WTC11 (cell line): ENCODE results near the gene ITGAE. TPM values are rescaled to one million over a fixed set of nuclear protein-coding genes. Genes with fewer than 3 reads are reported as not detected.

Source experiments
- ATAC-seq: fragments of 200-7000 bp; cut with Tn5 transposase; 2 replicates; pipeline ENCODE4 v1.10.0; 2021; ENCODE audit warnings: mild to moderate bottlenecking, moderate library complexity
- CTCF ChIA-PET: fragments of 300-600 bp; sonication (Branson Sonifier 250); formaldehyde crosslinking; loops from one replicate; lab custom pipeline; 2021; ENCODE audit warnings: antibody characterized with exemption; lab: Charles Lee
- POLR2A ChIA-PET: fragments of 350-600 bp; sonication (Branson Sonifier 250); formaldehyde crosslinking; loops from one replicate; lab custom pipeline; 2021; ENCODE audit warnings: antibody characterized with exemption; lab: Charles Lee
- DNase-seq: peaks from one replicate; pipeline ENCODE4 v3.0.0; 2021; ENCODE audit warnings: low spot score
- H3K27ac Mint-ChIP-seq: 2 replicates; pipeline ENCODE4 v1.8.0; 2021; ENCODE audit warnings: mixed read lengths
- H3K27me3 Mint-ChIP-seq: 2 replicates; pipeline ENCODE4 v1.8.0; 2021; ENCODE audit warnings: low read depth, mild to moderate bottlenecking, moderate library complexity, mixed read lengths
- H3K36me3 Mint-ChIP-seq: 2 replicates; pipeline ENCODE4 v1.8.0; 2021; ENCODE audit warnings: mixed read lengths
- H3K4me1 Mint-ChIP-seq: 2 replicates; pipeline ENCODE4 v1.8.0; 2022; ENCODE audit warnings: mixed read lengths
- H3K4me3 Mint-ChIP-seq: 2 replicates; pipeline ENCODE4 v1.8.0; 2021; ENCODE audit warnings: mild to moderate bottlenecking, moderate library complexity, mixed read lengths
- H3K9me3 Mint-ChIP-seq: 2 replicates; pipeline ENCODE4 v1.8.0; 2021; ENCODE audit warnings: mixed read lengths
- AFF4 ChIP-seq: sonication (generic); formaldehyde crosslinking; IDR thresholded peaks from 2 replicates; pipeline ENCODE4 v1.8.1; 2023; ENCODE audit warnings: mild to moderate bottlenecking, missing genetic modification reagents, borderline replicate concordance
- ARID4B ChIP-seq: sonication (generic); formaldehyde crosslinking; IDR thresholded peaks from 2 replicates; pipeline ENCODE4 v1.8.0; 2023; ENCODE audit warnings: missing genetic modification reagents, mild to moderate bottlenecking, borderline replicate concordance
- ATF1 ChIP-seq: sonication (generic); formaldehyde crosslinking; IDR thresholded peaks from 2 replicates; pipeline ENCODE4 v1.8.1; 2023; ENCODE audit warnings: mild to moderate bottlenecking, moderate library complexity, missing genetic modification reagents
- E2F5 ChIP-seq: sonication (generic); formaldehyde crosslinking; IDR thresholded peaks from 2 replicates; pipeline ENCODE4 v1.8.1; 2022; ENCODE audit warnings: mild to moderate bottlenecking, moderate library complexity, missing genetic modification reagents
- ELF4 ChIP-seq: sonication (generic); formaldehyde crosslinking; IDR thresholded peaks from 2 replicates; pipeline ENCODE4 v1.8.1; 2022; ENCODE audit warnings: low read depth, mild to moderate bottlenecking, moderate library complexity, missing genetic modification reagents
- ERG ChIP-seq: fragments of 250-450 bp; sonication (Bioruptor Pico); IDR thresholded peaks from 2 replicates; pipeline ENCODE4 v1.8.0; 2021; ENCODE audit warnings: mild to moderate bottlenecking
- NFATC4 ChIP-seq: fragments of 250-450 bp; sonication (Bioruptor Pico); IDR thresholded peaks from 2 replicates; pipeline ENCODE4 v1.9.0; 2021; ENCODE audit warnings: mild to moderate bottlenecking
- NFYB ChIP-seq: sonication (generic); formaldehyde crosslinking; conservative IDR thresholded peaks from 2 replicates; pipeline ENCODE4 v1.8.0; 2022; ENCODE audit warnings: low read depth, missing genetic modification reagents
- SOX15 ChIP-seq: fragments of 250-450 bp; sonication (Bioruptor Pico); IDR thresholded peaks from 2 replicates; pipeline ENCODE4 v1.9.0; 2021; ENCODE audit warnings: mild to moderate bottlenecking
- STAT6 ChIP-seq: sonication (generic); formaldehyde crosslinking; conservative IDR thresholded peaks from 2 replicates; pipeline ENCODE4 v1.8.1; 2023; ENCODE audit warnings: mild to moderate bottlenecking, low read depth, missing genetic modification reagents, moderate library complexity
- ZMAT4 ChIP-seq: fragments of 250-450 bp; sonication (Bioruptor Pico); IDR thresholded peaks from 2 replicates; pipeline ENCODE4 v1.9.0; 2021; ENCODE audit warnings: mild to moderate bottlenecking
- ZNF416 ChIP-seq: fragments of 250-450 bp; sonication (Bioruptor Pico); IDR thresholded peaks from 2 replicates; pipeline ENCODE4 v1.9.0; 2021; ENCODE audit warnings: mild to moderate bottlenecking, inconsistent platforms
- ZNF512 ChIP-seq: sonication (generic); formaldehyde crosslinking; IDR thresholded peaks from 2 replicates; pipeline ENCODE4 v1.8.1; 2022; ENCODE audit warnings: missing genetic modification reagents, borderline replicate concordance
- ZNF532 ChIP-seq: fragments of 250-450 bp; sonication (Bioruptor Pico); IDR thresholded peaks from 2 replicates; pipeline ENCODE4 v1.9.0; 2021; ENCODE audit warnings: mild to moderate bottlenecking, borderline replicate concordance
- total RNA-seq: library from RNA; stranded (reverse); gene quantifications from 3 replicates; pipeline ENCODE4 v1.2.3, GENCODE V29; 2021

The ITGAE gene
- total RNA-seq, 1 experiment from 2014 or later, result 19.5 TPM

- DNase-seq (no peak), ATAC-seq (peak; percentile 23; the same call in 1 of the 2 replicates)
- CTCF ChIA-PET, result interaction anchor here (0.9 to 2.2 kb wide), 5 partner anchors 9 to 68 kb away, joined by 3 to 8 read pairs (median 4); no protein-coding TSS in a partner anchor
- Mint-ChIP-seq H3K27ac (peak overlapping the region; percentile 82; the same call in 1 of the 2 replicates), H3K4me3 (no peak overlapping the region), H3K27me3 (no peaks in the 10 kb centered on the region), H3K9me3 (no peaks in the 10 kb centered on the region), H3K36me3 (peaks cover 22% of the 10 kb centered on the region), H3K4me1 (peaks cover 11% of the 10 kb centered on the region)
- POLR2A ChIA-PET, result no interaction called here
- no peak for TF ChIP-seq ERG
- no peak for TF ChIP-seq ZNF512 (CRISPR knock-in tag)
- no peak for TF ChIP-seq NFYB (CRISPR knock-in tag)
- no peak for TF ChIP-seq ARID4B (CRISPR knock-in tag)
- no peak for TF ChIP-seq SOX15 (CRISPR knock-in tag)
- TF ChIP-seq STAT6 (CRISPR knock-in tag), result no peak
- TF ChIP-seq NFATC4 (CRISPR knock-in tag), result no peak
- TF ChIP-seq ZNF416 (CRISPR knock-in tag), result no peak
- no peak for TF ChIP-seq ATF1 (CRISPR knock-in tag)
- no peak for TF ChIP-seq AFF4 (CRISPR knock-in tag)
- no peak for TF ChIP-seq ZNF532 (CRISPR knock-in tag)
- TF ChIP-seq ELF4, result no peak
- no peak for TF ChIP-seq ZMAT4 (CRISPR knock-in tag)
- TF ChIP-seq E2F5 (CRISPR knock-in tag), result no peak
These were observed 70.0 kb downstream of the ITGAE start for GRCh38 chr17:3730881-3731429.
